HepG2 (cell line): ENCODE results near the gene SAE1. TPM values are rescaled to one million over a fixed set of nuclear protein-coding genes. Genes with fewer than 3 reads are reported as not detected.

Experiments used
- ATAC-seq: fragments of 200-7000 bp; cut with Tn5 transposase; 3 replicates; pipeline ENCODE4 v1.9.1; 2020; ENCODE audit warnings: mild to moderate bottlenecking, moderate library complexity
- BruUV-seq: library from RNA; stranded (reverse); fragments of 400-500 nt; replicated peaks from 2 replicates; lab custom pipeline; 2021; lab: Mats Ljungman, UMichigan
- CTCF ChIA-PET: fragments of 300-600 bp; formaldehyde crosslinking; extraction: SDS; loops from one replicate; lab custom pipeline; 2021; ENCODE audit warnings: low total read pairs, inconsistent platforms, low intra/inter-chr PET ratio; lab: Yijun Ruan, JAX
- POLR2A ChIA-PET: fragments of 350-600 bp; sonication (Branson Sonifier 250); formaldehyde crosslinking; loops from one replicate; lab custom pipeline; 2020; ENCODE audit warnings: antibody characterized with exemption, inconsistent platforms; lab: Yijun Ruan, JAX
- DNase-seq: peaks from one replicate; pipeline ENCODE4 v3.0.0-alpha.2; 2015; ENCODE audit warnings: low spot score
- FAIRE-seq: peaks from 3 replicates; lab custom pipeline; 2011; peaks lifted over from hg19 to GRCh38; lab: Jason Lieb, UNC
- H2AFZ ChIP-seq: one replicate; pipeline ENCODE4 v1.6.1; 2011; ENCODE audit warnings: low read length, inconsistent platforms
- H3K27ac ChIP-seq: fragments of 300-600 bp; 3 replicates; pipeline ENCODE4 v1.8.0; 2011; ENCODE audit warnings: mixed run types, mild to moderate bottlenecking, mixed read lengths, low read length, inconsistent platforms; ENCODE audit not compliant: insufficient read depth; ENCODE audit errors: extremely low read length
- H3K27me3 ChIP-seq, 2 experiments: fragments of 200-600 bp in 1 of 2; 2 replicates in 1 of 2; 3 replicates in 1 of 2; pipeline versions ENCODE4 v1.6.0 to v1.8.0; 2011; ENCODE audit warnings: low read length in 2 of 2, mild to moderate bottlenecking in 2 of 2, moderate library complexity in 2 of 2, inconsistent platforms in 1 of 2; ENCODE audit not compliant: insufficient read depth in 2 of 2, control insufficient read depth in 1 of 2
- H3K36me3 ChIP-seq, 2 experiments: fragments of 200-600 bp in 1 of 2; replicated peaks in 1 of 2; 2 replicates in 1 of 2; 3 replicates in 1 of 2; pipeline versions ENCODE4 v1.5.1 to v1.8.0; 2011; ENCODE audit warnings: low read length in 2 of 2, inconsistent platforms in 1 of 2; ENCODE audit not compliant: insufficient read depth in 2 of 2, control insufficient read depth in 1 of 2
- H3K4me1 ChIP-seq: 2 replicates; pipeline ENCODE4 v1.5.1; 2012; ENCODE audit warnings: low read length, inconsistent platforms; ENCODE audit not compliant: insufficient read depth
- H3K4me2 ChIP-seq: 2 replicates; pipeline ENCODE4 v1.6.0; 2011; ENCODE audit warnings: low read depth, low read length, inconsistent platforms
- H3K4me3 ChIP-seq, 3 experiments: fragments of 200-600 bp in 1 of 3; sonication (generic), shearing (Covaris generic) in 1 of 3; replicated peaks in 1 of 3; 2 replicates each; pipeline ENCODE4 v1.5.1; 2011 to 2016; ENCODE audit warnings: low read length in 3 of 3, inconsistent platforms in 2 of 3, low read depth in 2 of 3, mild to moderate bottlenecking in 2 of 3, control low read depth in 1 of 3, mixed read lengths in 1 of 3; ENCODE audit not compliant: insufficient read depth in 1 of 3
- H3K79me2 ChIP-seq: one replicate; pipeline ENCODE4 v1.6.1; 2011; ENCODE audit warnings: low read length, inconsistent platforms; ENCODE audit not compliant: insufficient read depth
- H3K9ac ChIP-seq: 2 replicates; pipeline ENCODE4 v1.6.0; 2011; ENCODE audit warnings: mild to moderate bottlenecking, low read depth, low read length, inconsistent platforms; ENCODE audit not compliant: insufficient read depth
- H3K9me3 ChIP-seq: 2 replicates; pipeline ENCODE4 v1.5.1; 2012; ENCODE audit warnings: mild to moderate bottlenecking, low read length
- H4K20me1 ChIP-seq: 2 replicates; pipeline ENCODE4 v1.6.0; 2011; ENCODE audit warnings: inconsistent platforms, mild to moderate bottlenecking, low read length, moderate library complexity; ENCODE audit not compliant: insufficient read depth
- ASH2L ChIP-seq: fragments of 300-600, 200-600 bp; sonication (generic); IDR thresholded peaks from 2 replicates; pipeline ENCODE4 v1.7.0; 2017; ENCODE audit warnings: low read depth, mild to moderate bottlenecking, moderate library complexity, mixed read lengths, low read length; ENCODE audit not compliant: insufficient read length
- DNMT3B ChIP-seq: conservative IDR thresholded peaks from 2 replicates; pipeline ENCODE4 v1.6.1; 2016; ENCODE audit warnings: missing biosample characterization, control low read depth
- ELF4 ChIP-seq: sonication (generic); formaldehyde crosslinking; IDR thresholded peaks from 2 replicates; pipeline ENCODE4 v1.5.0; 2020; ENCODE audit warnings: missing genetic modification reagents, mild to moderate bottlenecking, moderate library complexity, borderline replicate concordance
- ETS1 ChIP-seq: sonication (generic); formaldehyde crosslinking; IDR thresholded peaks from 2 replicates; pipeline ENCODE4 v1.4.0; 2020; ENCODE audit warnings: missing genetic modification reagents
- IKZF1 ChIP-seq: fragments of 450-650 bp; IDR thresholded peaks from 2 replicates; pipeline ENCODE4 v1.7.1; 2016
- IKZF5 ChIP-seq: IDR thresholded peaks from 2 replicates; pipeline ENCODE4 v1.6.1; 2018; ENCODE audit warnings: missing genetic modification reagents, mild to moderate bottlenecking, missing compliant biosample characterization
- ISL2 ChIP-seq: sonication (generic); formaldehyde crosslinking; IDR thresholded peaks from 2 replicates; pipeline ENCODE4 v1.5.0; 2020; ENCODE audit warnings: missing genetic modification reagents
- MIER3 ChIP-seq: IDR thresholded peaks from 2 replicates; pipeline ENCODE4 v1.6.1; 2016; ENCODE audit warnings: missing compliant biosample characterization, borderline replicate concordance
- NR2F6 ChIP-seq, 2 experiments: IDR thresholded peaks; 2 replicates each; pipeline ENCODE4 v1.6.1; 2016; ENCODE audit warnings: antibody characterized with exemption in 1 of 2, mild to moderate bottlenecking in 1 of 2
- RBFOX2 ChIP-seq: fragments of 200-400 bp; formaldehyde crosslinking; IDR thresholded peaks from 2 replicates; pipeline ENCODE4 v1.6.1; 2017; ENCODE audit warnings: low read depth, mild to moderate bottlenecking, low read length
- SALL1 ChIP-seq: sonication (generic); formaldehyde crosslinking; IDR thresholded peaks from 2 replicates; pipeline ENCODE4 v1.8.0; 2022; ENCODE audit warnings: mild to moderate bottlenecking, missing genetic modification reagents
- SAP130 ChIP-seq: IDR thresholded peaks from 2 replicates; pipeline ENCODE4 v1.6.1; 2016; ENCODE audit warnings: low read depth
- THAP11 ChIP-seq: IDR thresholded peaks from 2 replicates; pipeline ENCODE4 v1.6.1; 2016; ENCODE audit warnings: missing biosample characterization, missing genetic modification reagents
- YEATS2 ChIP-seq: sonication (generic); formaldehyde crosslinking; IDR thresholded peaks from 2 replicates; pipeline ENCODE4 v1.4.0; 2020; ENCODE audit warnings: missing genetic modification reagents, borderline replicate concordance
- ZBTB39 ChIP-seq: sonication (generic); formaldehyde crosslinking; IDR thresholded peaks from 2 replicates; pipeline ENCODE4 v1.5.0; 2020; ENCODE audit warnings: missing genetic modification reagents
- ZBTB7B ChIP-seq: sonication (generic); formaldehyde crosslinking; IDR thresholded peaks from 2 replicates; pipeline ENCODE4 v1.4.0; 2020; ENCODE audit warnings: missing genetic modification reagents
- ZFP62 ChIP-seq: sonication (generic); formaldehyde crosslinking; IDR thresholded peaks from 2 replicates; pipeline ENCODE4 v1.4.0; 2020; ENCODE audit warnings: missing genetic modification reagents
- ZNF20 ChIP-seq: sonication (generic); formaldehyde crosslinking; IDR thresholded peaks from 2 replicates; pipeline ENCODE4 v1.4.0; 2020; ENCODE audit warnings: mild to moderate bottlenecking, moderate library complexity, missing genetic modification reagents
- WGBS: methylation state at CpG from one replicate; pipeline ENCODE4 v1.1.6; 2017; ENCODE audit warnings: low lambda C conversion rate; 5-methylcytosine and 5-hydroxymethylcytosine counted together
- in situ Hi-C: cut with HindIII; loops from 2 replicates; pipeline ENCODE4 v1.10.0; 2017; ENCODE audit warnings: low pct_unique_long_range_greater_than_20kb; ENCODE audit not compliant: extremely low pct_ligation_motif_present
- intact Hi-C: fragments of 100-400 bp; cut with micrococcal nuclease; formaldehyde crosslinking; loops from one replicate; pipeline ENCODE4 v1.10.0; 2022; ENCODE audit not compliant: unreplicated experiment
- polyA plus RNA-seq, 8 experiments: library from polyadenylated mRNA; depleted of rRNA in 3 of 8; stranded (reverse) in 7 of 8; unstranded in 1 of 8; fragments of >200 nt; fragmentation: Illumina TruSeq in 4 of 8; extraction: Trizol in 4 of 8; gene quantifications; 2 replicates each; pipeline versions ENCODE4 v1.2.1 to v1.2.3, GENCODE V29; 2011 to 2016; ENCODE audit warnings: low read depth in 4 of 8, missing spikeins in 1 of 8, mixed read lengths in 1 of 8; ENCODE audit not compliant: insufficient read depth in 1 of 8
- total RNA-seq, 5 experiments: library from RNA; depleted of rRNA; stranded (reverse); fragments of >200 nt; fragmentation: Illumina TruSeq; extraction: Trizol; gene quantifications; 2 replicates each; pipeline ENCODE4 v1.2.3, GENCODE V29; 2016; ENCODE audit warnings: low read depth in 1 of 5

Gene SAE1
- total and polyA plus RNA-seq, 2 of the 13 experiments (the other 11 are each of a cell fraction or from before 2014, with no cell fraction given): 87.6 to 197 TPM

GRCh38 chr19:47109541-47110375 lies 20.9 kb upstream of the SAE1 start (continued):
- no peak for TF ChIP-seq ZBTB39 (CRISPR knock-in tag)
- peak; percentile 9; the same call in 1 of the 2 replicates for TF ChIP-seq NR2F6 (IDR thresholded peaks at IDR 0.05)
- no peak for TF ChIP-seq NR2F6 (CRISPR knock-in tag; IDR thresholded peaks at IDR 0.05)
- no peak for TF ChIP-seq ETS1 (CRISPR knock-in tag)
- TF ChIP-seq RBFOX2: peak; percentile 41; the same call in 1 of the 2 replicates
- TF ChIP-seq, all 625 proteins: peak for 28

GRCh38 chr19:47110521-47111005 lies 20.1 kb upstream of the SAE1 start:
- WGBS: 8% methylated on average over 12 of the region's 12 CpGs
- Histone ChIP-seq H3K9ac (peak overlapping the region; percentile 100), H4K20me1 (no peaks in the 10 kb centered on the region; the same call in 1 of the 2 replicates), H3K27ac (peak overlapping the region; percentile 100), H3K9me3 (no peaks in the 10 kb centered on the region), H3K79me2 (peaks cover 54% of the 10 kb centered on the region), H2AFZ (no peak overlapping the region), H3K36me3 (peaks cover 0 to 1% of the 10 kb centered on the region in 2 experiments; a peak in 1 of 5 replicates), H3K4me1 (peaks cover 64% of the 10 kb centered on the region), H3K4me3 (peak overlapping the region; percentile 85 to 94 (median 88)), H3K4me2 (peak overlapping the region; percentile 97), H3K27me3 (no peaks in the 10 kb centered on the region; a peak in 1 of 5 replicates)
- ATAC-seq: no peak
- in situ Hi-C loops: no loop called here
- BruUV-seq: no TSS peak
- DNase-seq: no peak
- no peak for FAIRE-seq
- ChIA-PET CTCF (no interaction called here), POLR2A (interaction anchor here (1.0 to 11.5 kb wide), 2 partner anchors 16 to 133 kb away, joined by 4 to 456 read pairs; no protein-coding TSS in a partner anchor)
- intact Hi-C loops: no loop called here
- 0 out of 2 replicates have a peak, but pooled peaks have one; percentile 31 for TF ChIP-seq IKZF5 (CRISPR knock-in tag)
- TF ChIP-seq ZBTB7B: peak; percentile 19
- TF ChIP-seq MIER3 (CRISPR knock-in tag): 0 out of 2 replicates have a peak, but pooled peaks have one; percentile 14
- TF ChIP-seq THAP11 (CRISPR knock-in tag): 0 out of 2 replicates have a peak, but pooled peaks have one; percentile 9
- TF ChIP-seq ISL2 (CRISPR knock-in tag): 0 out of 2 replicates have a peak, but pooled peaks have one; percentile 18
- no peak for TF ChIP-seq IKZF1
- TF ChIP-seq ASH2L: peak; percentile 13
- TF ChIP-seq ZNF20: no peak
- TF ChIP-seq SAP130 (CRISPR knock-in tag): peak; percentile 41
- TF ChIP-seq ELF4 (CRISPR knock-in tag): peak; percentile 41; the same call in 1 of the 2 replicates
- no peak for TF ChIP-seq SALL1 (CRISPR knock-in tag)
- TF ChIP-seq ZFP62: no peak
- 0 out of 2 replicates have a peak, but pooled peaks have one; percentile 21 for TF ChIP-seq YEATS2 (CRISPR knock-in tag)
- 0 out of 2 replicates have a peak, but pooled peaks have one; percentile 22 for TF ChIP-seq DNMT3B (CRISPR knock-in tag)
